GM04503 (cell line): ENCODE results near the gene VPS37C.
"Not testable (repeated sequence)": the region's sequence is repeated elsewhere in the genome, so short reads cannot be mapped to it uniquely, and the experiment has no call there.

ENCODE experiments used
- DNase-seq: peaks from one replicate; pipeline ENCODE4 v3.0.0-alpha.2; 2012; ENCODE audit warnings: low read depth

Gene VPS37C

GRCh38 chr11:61116426-61117167 is 44.6 kb downstream of the VPS37C start:
- DNase-seq: no peak

- DNase-seq: no peak
These were observed 45.6 kb downstream of the VPS37C start for GRCh38 chr11:61115498-61116224.

GRCh38 chr11:61114913-61115312 is 46.3 kb downstream of the VPS37C start:
- DNase-seq: no peak

GRCh38 chr11:61113201-61113600 is 48.0 kb downstream of the VPS37C start:
- DNase-seq: no peak

- no peak for DNase-seq
These were observed 48.7 kb downstream of the VPS37C start for GRCh38 chr11:61112575-61112974.

- DNase-seq: no peak
These were observed 49.3 kb downstream of the VPS37C start for GRCh38 chr11:61111786-61112517.

GRCh38 chr11:61111050-61111435 is 50.2 kb downstream of the VPS37C start:
- no peak for DNase-seq

- DNase-seq: no peak
These were observed 50.8 kb downstream of the VPS37C start for GRCh38 chr11:61110255-61111049.

GRCh38 chr11:61109671-61110070 is 51.6 kb downstream of the VPS37C start:
- no peak for DNase-seq

GRCh38 chr11:61108847-61109585 is 52.2 kb downstream of the VPS37C start:
- no peak for DNase-seq

GRCh38 chr11:61107888-61108287 is 53.3 kb downstream of the VPS37C start:
- DNase-seq: no peak

GRCh38 chr11:61106894-61107470 is 54.2 kb downstream of the VPS37C start:
- no peak for DNase-seq

- DNase-seq: no peak
These were observed 54.9 kb downstream of the VPS37C start for GRCh38 chr11:61106296-61106695.

GRCh38 chr11:61104963-61105362 is 56.3 kb downstream of the VPS37C start:
- DNase-seq: no peak

- DNase-seq: no peak
These were observed 57.3 kb downstream of the VPS37C start for GRCh38 chr11:61103851-61104423.

GRCh38 chr11:61102667-61103571 is 58.3 kb downstream of the VPS37C start:
- no peak for DNase-seq

GRCh38 chr11:61098778-61099177 is 62.4 kb downstream of the VPS37C start:
- no peak for DNase-seq

GRCh38 chr11:61098261-61098660 is 63.0 kb downstream of the VPS37C start:
- DNase-seq: not testable (repeated sequence)

- DNase-seq: no peak
These were observed 66.2 kb downstream of the VPS37C start for GRCh38 chr11:61095021-61095420.

- DNase-seq: not testable (repeated sequence)
These were observed 67.1 kb downstream of the VPS37C start for GRCh38 chr11:61094167-61094566.
